ENCODE measurements around the gene SFTPD.
"Not testable (repeated sequence)": the region's sequence is repeated elsewhere in the genome, so short reads cannot be mapped to it uniquely, and the experiment has no call there.

Gene SFTPD

DNA sequence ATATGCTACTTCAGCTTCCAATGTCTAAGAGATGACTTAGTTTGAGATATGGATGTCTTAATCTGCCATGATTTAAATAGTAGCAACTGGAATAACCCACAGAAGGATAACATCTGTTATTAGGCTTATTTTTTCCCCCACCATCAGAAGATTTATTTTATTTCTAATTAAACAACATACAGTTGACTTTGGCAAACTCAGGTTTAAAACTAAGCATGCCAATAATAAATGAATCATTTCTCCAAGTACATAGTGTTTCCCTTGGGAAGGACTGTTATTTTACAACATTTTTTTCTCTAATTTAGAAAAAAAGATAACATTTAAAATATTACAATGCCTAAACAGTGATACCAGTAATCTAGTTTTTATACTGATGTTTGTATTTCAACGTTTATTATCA lies 58.4 kb downstream of the SFTPD start:
- WGBS, result no CpG with 5 or more reads among the region's 1 CpG
- H3K27me3 ChIP-seq (ENCODE audit: insufficient read depth, low read length), result no peaks in the 10 kb centered on the region
- H3K4me1 ChIP-seq (ENCODE audit: insufficient read depth, low read length), result no peaks in the 10 kb centered on the region
- no peaks in the 10 kb centered on the region for H3K36me3 ChIP-seq (ENCODE audit: insufficient read depth, low read length)
- no peaks in the 10 kb centered on the region for H3K9me3 ChIP-seq (ENCODE audit: insufficient read depth, low read depth, low read length)
- no peak overlapping the region for H3K9ac ChIP-seq (ENCODE audit: low read depth, low read length)
- H3K4me3 ChIP-seq (ENCODE audit: low read length), result no peak overlapping the region
- H3K27ac ChIP-seq (ENCODE audit: low read depth, low read length), result no peak overlapping the region

DNA sequence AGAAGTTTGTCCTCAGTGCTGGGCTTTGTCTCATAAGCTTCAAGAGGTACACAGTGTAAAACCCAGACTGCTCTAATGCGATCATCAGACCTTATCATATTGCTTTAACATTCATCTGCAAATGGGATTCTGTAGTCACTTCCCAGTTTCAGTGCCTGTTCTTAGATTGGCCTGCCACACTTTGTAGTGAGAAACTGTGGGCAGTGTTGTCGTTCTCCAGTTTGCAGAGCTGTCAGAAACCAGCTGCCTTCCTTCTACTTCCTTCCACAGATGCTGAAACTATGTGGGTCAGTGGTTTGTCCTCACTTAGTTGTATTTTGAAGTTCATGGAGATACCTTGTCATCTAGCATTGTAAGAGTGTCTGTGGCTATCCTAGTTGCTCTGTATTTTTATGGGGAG lies 59.9 kb downstream of the SFTPD start:
- H3K36me3 ChIP-seq (ENCODE audit: insufficient read depth, low read length); H3K4me3 ChIP-seq (ENCODE audit: low read length); H3K9ac ChIP-seq (ENCODE audit: low read depth, low read length); H3K4me1 ChIP-seq (ENCODE audit: insufficient read depth, low read length); H3K27me3 ChIP-seq (ENCODE audit: insufficient read depth, low read length); H3K27ac ChIP-seq (ENCODE audit: low read depth, low read length); H3K9me3 ChIP-seq (ENCODE audit: insufficient read depth, low read depth, low read length): not testable (repeated sequence)
- WGBS, result 90% methylated on average over 2 of the region's 2 CpGs
